ENCODE data around the gene SMAD7. TPM values are rescaled to one million over a fixed set of nuclear protein-coding genes. Genes with fewer than 3 reads are reported as not detected.
A peak's percentile ranks its signal among the peaks of the same experiment; 100 is the strongest.

The SMAD7 gene
- total RNA-seq, 1 donor from 2014 or later, result 6.9 TPM

GRCh38 chr18:48892146-48892855 is 58.5 kb downstream of the SMAD7 start:
- no peaks in the 10 kb centered on the region for H3K9me3 Mint-ChIP-seq
- intact Hi-C loops (cut with micrococcal nuclease), result no loop called here
- DNase-seq (peak; percentile 9), ATAC-seq (ENCODE audit: low read depth) (no peak)
- peaks cover 12% of the 10 kb centered on the region for H3K4me1 Mint-ChIP-seq
- H3K36me3 Mint-ChIP-seq (ENCODE audit: low read depth), result no peaks in the 10 kb centered on the region
- CTCF ChIA-PET, result no interaction called here
- H3K27ac Mint-ChIP-seq, result no peak overlapping the region
- POLR2A ChIA-PET, result no interaction called here
- no peaks in the 10 kb centered on the region for H3K27me3 Mint-ChIP-seq
- no peak overlapping the region for H3K4me3 Mint-ChIP-seq
- TF ChIP-seq, protein P1, sequence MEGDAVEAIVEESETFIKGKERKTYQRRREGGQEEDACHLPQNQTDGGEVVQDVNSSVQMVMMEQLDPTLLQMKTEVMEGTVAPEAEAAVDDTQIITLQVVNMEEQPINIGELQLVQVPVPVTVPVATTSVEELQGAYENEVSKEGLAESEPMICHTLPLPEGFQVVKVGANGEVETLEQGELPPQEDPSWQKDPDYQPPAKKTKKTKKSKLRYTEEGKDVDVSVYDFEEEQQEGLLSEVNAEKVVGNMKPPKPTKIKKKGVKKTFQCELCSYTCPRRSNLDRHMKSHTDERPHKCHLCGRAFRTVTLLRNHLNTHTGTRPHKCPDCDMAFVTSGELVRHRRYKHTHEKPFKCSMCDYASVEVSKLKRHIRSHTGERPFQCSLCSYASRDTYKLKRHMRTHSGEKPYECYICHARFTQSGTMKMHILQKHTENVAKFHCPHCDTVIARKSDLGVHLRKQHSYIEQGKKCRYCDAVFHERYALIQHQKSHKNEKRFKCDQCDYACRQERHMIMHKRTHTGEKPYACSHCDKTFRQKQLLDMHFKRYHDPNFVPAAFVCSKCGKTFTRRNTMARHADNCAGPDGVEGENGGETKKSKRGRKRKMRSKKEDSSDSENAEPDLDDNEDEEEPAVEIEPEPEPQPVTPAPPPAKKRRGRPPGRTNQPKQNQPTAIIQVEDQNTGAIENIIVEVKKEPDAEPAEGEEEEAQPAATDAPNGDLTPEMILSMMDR (IDR thresholded peaks at IDR 0.05), result no peak

DNA sequence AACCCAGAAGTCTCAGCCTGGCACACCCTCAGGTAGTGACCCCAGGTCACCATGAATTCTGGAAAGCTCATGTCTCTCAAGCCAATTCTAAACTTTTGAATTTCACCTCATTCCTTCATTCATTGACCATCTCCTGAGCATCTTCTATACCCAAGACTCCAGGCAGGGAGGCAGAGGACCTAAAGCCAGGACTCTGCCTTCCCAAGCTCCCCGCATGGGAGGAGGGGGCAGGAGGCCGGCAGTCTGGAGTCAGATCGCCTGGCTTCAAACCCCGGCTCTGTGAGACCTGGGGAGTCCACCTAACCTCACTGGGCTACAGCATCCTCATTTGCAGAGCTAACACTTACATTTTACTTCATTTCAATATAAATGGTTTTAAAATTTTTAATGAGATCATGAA is 59.0 kb downstream of the SMAD7 start:
- no peaks in the 10 kb centered on the region for H3K27me3 Mint-ChIP-seq
- H3K4me1 Mint-ChIP-seq, result peaks cover 6% of the 10 kb centered on the region
- TF ChIP-seq, protein P1 (IDR thresholded peaks at IDR 0.05), result no peak
- no peak overlapping the region for H3K4me3 Mint-ChIP-seq
- intact Hi-C loops (cut with micrococcal nuclease), result no loop called here
- no peak overlapping the region for H3K27ac Mint-ChIP-seq
- POLR2A ChIA-PET, result no interaction called here
- H3K9me3 Mint-ChIP-seq, result no peaks in the 10 kb centered on the region
- peak; percentile 5 for DNase-seq
- no peaks in the 10 kb centered on the region for H3K36me3 Mint-ChIP-seq (ENCODE audit: low read depth)
- ATAC-seq (ENCODE audit: low read depth), result no peak
- CTCF ChIA-PET, result no interaction called here

DNA sequence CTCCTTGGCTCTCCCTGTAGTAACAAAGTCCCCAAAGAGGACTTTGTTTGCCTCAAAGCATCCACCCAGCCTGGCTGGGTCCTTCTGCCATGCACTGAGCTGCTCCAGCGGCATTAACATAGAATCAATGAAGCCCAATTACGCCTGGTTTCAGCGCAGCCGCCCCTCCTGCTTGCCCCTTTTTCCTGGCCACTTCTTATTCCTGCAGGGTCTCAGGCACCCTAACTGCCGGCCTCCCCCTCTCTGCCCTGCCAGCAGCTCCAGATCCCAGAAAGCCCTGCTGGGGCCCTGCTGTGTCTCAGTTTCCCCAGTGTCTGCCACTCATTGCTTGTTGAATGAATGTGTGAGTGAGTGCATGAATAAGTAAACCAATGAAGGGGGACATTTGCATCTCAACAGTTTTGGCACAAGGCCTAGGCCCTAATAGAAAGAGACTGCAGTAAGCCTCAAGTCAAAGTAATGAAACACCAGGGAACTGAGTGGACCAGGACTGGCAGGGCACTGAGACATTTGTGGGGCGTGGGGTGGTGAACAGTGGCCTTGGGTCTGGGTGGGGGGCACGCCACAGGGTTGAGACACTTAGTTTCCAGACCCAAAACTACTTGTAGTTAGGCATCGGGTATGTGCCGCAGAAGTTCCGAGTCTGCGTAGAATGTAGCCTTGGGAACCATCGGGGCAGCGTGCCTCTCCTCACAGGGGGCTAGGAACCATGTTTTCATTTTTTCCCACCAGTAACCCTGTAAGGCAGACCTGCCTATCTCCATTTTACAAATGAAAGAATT is 60.6 kb downstream of the SMAD7 start:
- ChIA-PET CTCF (no interaction called here), POLR2A (no interaction called here)
- no peak overlapping the region for H3K4me3 Mint-ChIP-seq
- H3K27ac Mint-ChIP-seq, result no peak overlapping the region
- H3K4me1 Mint-ChIP-seq, result no peaks in the 10 kb centered on the region
- no peaks in the 10 kb centered on the region for H3K27me3 Mint-ChIP-seq
- ATAC-seq (ENCODE audit: low read depth), result no peak
- H3K9me3 Mint-ChIP-seq, result no peaks in the 10 kb centered on the region
- TF ChIP-seq, protein P1 (IDR thresholded peaks at IDR 0.05), result no peak
- no peaks in the 10 kb centered on the region for H3K36me3 Mint-ChIP-seq (ENCODE audit: low read depth)
- DNase-seq, result no peak
- intact Hi-C loops (cut with micrococcal nuclease), result no loop called here

DNA sequence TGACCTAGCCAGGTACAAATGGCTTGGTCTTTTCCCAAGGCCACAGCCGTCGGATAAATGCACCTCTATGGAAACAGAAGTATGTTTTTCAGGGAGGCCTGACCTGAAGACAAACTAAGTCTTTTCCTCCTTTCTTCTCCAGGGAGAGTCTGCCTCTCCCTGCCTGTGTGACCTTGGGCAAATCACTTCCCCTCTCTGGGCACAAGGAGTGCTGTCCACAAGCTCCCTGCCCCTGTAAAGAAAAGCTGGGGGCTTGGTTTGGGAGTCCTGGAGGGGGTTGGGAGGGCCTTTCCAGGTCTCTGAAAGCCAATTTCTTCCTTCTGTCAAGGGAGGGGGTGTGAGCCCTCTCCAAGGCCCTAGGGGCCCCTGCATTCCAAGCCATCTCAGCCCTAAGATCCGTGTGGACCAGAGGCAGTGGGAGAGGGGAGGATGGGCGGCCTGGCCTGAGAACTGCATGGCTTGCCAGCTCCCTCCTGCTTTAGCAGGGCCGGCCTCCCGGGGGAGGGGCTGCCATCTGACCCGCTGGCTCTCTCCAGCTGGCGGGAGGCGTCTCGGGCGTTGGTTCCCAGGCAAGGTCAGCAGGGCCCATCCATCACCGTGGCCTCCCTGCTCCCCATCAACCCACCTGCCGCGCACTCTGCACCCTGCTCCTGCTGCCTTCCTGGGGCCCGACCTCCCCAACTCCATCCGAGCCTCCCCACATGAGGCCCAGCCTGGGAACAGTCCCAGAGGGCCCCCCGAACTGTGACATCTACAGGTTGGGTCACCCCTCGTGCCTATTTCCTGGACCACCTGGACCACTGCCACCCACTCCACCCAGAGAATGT is 61.4 kb downstream of the SMAD7 start:
- ChIA-PET POLR2A (no interaction called here), CTCF (no interaction called here)
- Mint-ChIP-seq H3K4me1 (no peaks in the 10 kb centered on the region), H3K9me3 (no peaks in the 10 kb centered on the region), H3K4me3 (no peak overlapping the region), H3K27ac (no peak overlapping the region), H3K27me3 (no peaks in the 10 kb centered on the region), H3K36me3 (ENCODE audit: low read depth) (no peaks in the 10 kb centered on the region)
- intact Hi-C loops (cut with micrococcal nuclease), result no loop called here
- peak; percentile 14 for DNase-seq
- no peak for ATAC-seq (ENCODE audit: low read depth)
- TF ChIP-seq, protein P1 (IDR thresholded peaks at IDR 0.05), result no peak

DNA sequence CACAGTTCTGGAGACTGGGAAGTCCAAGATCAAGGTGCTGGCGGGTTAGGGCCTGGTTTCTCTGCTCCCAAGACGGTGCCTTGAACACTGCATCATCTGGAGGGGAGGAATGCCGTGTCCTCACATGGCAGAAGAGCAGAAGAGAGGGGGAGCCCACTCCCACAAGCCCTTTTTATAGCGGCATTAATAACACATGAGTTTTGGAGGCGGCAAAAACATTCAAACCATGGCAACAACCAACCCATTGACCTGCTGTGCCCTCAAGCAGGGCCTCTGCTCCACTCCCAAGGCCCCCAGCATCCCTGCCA is 62.0 kb downstream of the SMAD7 start:
- no peaks in the 10 kb centered on the region for H3K9me3 Mint-ChIP-seq
- intact Hi-C loops (cut with micrococcal nuclease), result no loop called here
- CTCF ChIA-PET, result no interaction called here
- DNase-seq (peak; percentile 7), ATAC-seq (ENCODE audit: low read depth) (no peak)
- no peaks in the 10 kb centered on the region for H3K4me1 Mint-ChIP-seq
- TF ChIP-seq, protein P1 (IDR thresholded peaks at IDR 0.05), result no peak
- POLR2A ChIA-PET, result no interaction called here
- H3K4me3 Mint-ChIP-seq, result no peak overlapping the region
- H3K27ac Mint-ChIP-seq, result no peak overlapping the region
- H3K36me3 Mint-ChIP-seq (ENCODE audit: low read depth), result no peaks in the 10 kb centered on the region
- no peaks in the 10 kb centered on the region for H3K27me3 Mint-ChIP-seq
